GM19372 (cell line): Measurements from ENCODE around the gene BCAR3.

Source experiments
- ATAC-seq: cut with Tn5 transposase; IDR thresholded peaks from one replicate; pipeline ENCODE4 v1.9.1; 2021; ENCODE audit warnings: mild to moderate bottlenecking, low read depth, moderate library complexity; ENCODE audit not compliant: unreplicated experiment

The BCAR3 gene

DNA sequence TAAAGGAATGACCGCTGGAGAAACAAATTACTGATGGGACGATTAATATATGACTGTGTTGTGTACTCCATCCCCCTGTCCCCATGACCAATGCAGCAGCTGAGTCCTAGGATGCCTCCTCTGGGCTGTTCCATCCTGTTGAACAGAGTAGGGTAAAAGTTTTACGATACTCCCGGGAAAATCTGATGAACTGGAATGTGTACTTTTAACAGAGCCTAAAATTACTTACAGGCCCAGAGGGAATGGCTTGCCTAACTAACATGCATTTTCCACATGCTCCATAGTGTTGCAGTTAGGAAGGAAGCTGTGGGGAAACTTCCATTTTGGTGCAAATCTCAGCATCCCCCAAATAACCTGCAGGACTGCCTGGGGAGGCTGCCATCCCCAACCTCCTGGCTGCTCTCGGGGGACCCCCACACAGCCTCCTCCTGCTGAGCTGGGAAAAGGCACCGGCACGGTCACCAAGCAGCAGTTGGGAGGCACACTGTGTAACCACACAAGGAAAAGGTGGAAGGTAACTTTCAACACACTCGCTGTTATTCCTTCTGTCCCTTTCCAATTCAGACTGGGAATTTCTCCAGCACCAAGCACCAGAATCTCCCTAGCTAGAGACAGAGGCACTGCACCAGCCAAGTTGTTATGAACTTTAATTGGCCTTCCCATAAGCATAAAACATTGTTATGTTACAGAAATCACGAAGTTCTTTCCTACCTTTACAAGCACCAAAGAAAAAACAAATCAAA is 97.2 kb downstream of the BCAR3 start:
- no peak for ATAC-seq

- no peak for ATAC-seq
Measured at GRCh38 chr1:93581917-93582850, 99.5 kb downstream of the BCAR3 start.

- no peak for ATAC-seq
Measured at GRCh38 chr1:93579891-93580290, 101.7 kb downstream of the BCAR3 start.

GRCh38 chr1:93578911-93579825 is 102.5 kb downstream of the BCAR3 start:
- no peak for ATAC-seq

GRCh38 chr1:93578433-93578830 is 103.2 kb downstream of the BCAR3 start:
- no peak for ATAC-seq

DNA sequence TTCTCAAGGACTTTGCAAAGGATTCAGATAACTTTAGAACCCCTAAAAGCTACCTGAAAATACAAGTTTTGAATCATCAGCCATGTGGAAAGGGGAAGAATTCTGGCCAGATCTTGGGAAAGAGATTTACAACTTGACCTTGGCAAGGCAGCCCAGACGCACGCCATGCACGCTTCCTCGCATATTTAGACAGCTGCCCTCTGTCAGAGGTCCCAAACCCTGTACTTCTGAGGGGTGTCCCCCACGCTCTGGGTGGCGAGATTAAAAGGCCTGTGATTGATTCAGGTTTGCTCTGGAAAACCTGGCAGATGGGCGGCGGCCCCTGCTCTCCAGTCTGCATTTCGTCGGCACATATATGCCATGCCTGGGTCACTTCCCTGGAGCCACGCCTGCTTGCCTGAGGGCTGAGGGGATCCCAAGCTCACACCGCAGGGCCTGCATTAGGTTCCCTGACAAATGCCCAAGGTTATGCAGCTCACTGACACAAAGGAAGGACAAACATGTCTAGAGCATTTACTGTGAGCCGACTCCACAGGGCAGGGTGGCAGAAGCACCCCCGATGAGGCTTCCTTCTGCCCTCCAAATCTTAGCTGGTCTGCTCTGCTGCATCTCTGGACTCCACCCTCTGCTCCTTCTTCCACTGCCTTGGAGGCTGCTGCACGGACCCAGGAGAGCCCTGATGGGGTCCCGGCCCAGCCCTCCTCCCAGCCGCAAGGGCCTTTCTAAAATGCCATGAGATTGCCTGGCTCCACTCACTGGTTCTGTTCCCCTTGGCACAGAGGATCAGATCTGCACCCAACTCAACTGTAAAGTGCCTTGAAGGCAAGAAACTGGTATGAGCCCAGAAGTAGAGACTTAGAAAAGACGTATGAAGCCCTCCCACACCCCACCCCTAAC is 103.9 kb downstream of the BCAR3 start:
- ATAC-seq = no peak

- no peak for ATAC-seq
Measured at GRCh38 chr1:93576746-93577145, 104.9 kb downstream of the BCAR3 start.

DNA sequence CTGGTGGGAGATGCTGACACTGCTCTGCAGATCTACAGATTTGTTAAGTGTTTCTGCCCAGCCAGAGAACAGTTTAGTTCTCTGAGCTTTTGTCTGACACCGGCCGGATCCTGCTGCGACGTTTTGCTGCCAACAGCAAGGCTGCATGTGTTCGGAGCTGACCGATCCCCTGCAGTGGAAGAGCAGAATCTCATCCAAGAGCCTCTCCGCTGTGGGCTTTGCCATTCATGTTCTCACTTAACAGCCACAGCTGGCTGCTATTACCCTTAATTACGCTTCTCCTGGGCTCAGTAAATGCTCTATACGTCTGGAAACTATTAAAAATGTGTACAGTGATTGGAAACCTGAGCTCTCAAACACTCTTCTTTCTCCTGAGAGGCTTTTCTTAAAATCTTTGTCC is 105.3 kb downstream of the BCAR3 start:
- ATAC-seq = no peak

GRCh38 chr1:93575621-93576284 is 105.9 kb downstream of the BCAR3 start:
- no peak for ATAC-seq

DNA sequence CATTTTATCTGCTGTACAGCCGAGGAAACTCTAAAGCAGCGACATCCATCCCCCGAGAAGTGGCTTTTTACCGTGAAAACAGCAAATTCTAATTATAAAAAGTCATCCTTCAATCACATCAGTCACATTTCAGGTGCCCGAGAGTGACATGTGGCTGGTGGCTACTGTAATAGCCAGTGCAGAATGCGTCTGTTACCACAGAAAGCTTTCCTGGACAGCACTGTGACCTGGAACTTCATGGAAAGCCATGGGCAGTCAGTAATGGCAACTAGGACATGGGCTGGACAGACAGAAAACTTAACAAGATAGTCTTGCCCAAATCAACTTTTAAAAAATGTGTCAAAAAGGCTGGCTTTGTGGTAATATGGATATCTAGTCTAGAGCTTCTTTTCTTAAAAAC is 106.6 kb downstream of the BCAR3 start:
- no peak for ATAC-seq

- ATAC-seq = no peak
Measured at GRCh38 chr1:93574511-93574910, 107.1 kb downstream of the BCAR3 start.

- ATAC-seq = no peak
Measured at GRCh38 chr1:93573940-93574469, 107.6 kb downstream of the BCAR3 start.

DNA sequence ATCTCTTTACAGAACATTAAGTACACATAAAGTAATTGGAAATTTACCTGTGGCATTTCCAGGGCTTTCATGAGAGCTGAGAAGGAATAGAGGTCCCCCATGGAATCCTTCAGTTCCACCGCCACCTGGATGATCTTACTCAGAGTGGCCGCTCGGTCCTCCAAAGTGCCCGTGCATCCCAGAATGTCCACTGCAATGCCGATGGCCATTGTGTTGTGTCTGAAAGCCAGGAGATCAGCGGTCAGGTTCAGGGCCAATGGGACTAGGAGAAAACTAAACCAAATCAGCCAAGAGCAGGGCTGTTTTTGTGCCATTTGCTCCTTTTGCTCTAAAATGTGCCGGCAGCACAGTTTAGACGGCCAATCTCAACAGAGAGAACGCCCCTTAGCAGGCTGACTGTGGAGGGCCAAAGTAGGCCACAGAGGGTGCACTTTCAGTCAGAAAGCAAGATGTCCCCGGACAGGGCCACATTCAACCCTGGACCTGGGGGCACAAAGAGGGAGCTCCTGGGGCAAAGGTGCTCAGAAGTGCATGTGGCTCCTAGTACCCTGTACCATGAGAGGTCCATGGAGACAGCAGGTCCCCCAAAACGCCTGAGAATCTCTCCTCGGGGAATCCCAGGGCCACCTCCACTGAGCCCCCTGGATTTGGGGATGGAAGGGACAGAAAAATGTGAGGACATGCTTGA is 109.9 kb downstream of the BCAR3 start:
- ATAC-seq = no peak

- no peak for ATAC-seq
Measured at GRCh38 chr1:93569489-93569888, 112.1 kb downstream of the BCAR3 start.

- no peak for ATAC-seq
Measured at GRCh38 chr1:93567255-93567918, 114.2 kb downstream of the BCAR3 start.

DNA sequence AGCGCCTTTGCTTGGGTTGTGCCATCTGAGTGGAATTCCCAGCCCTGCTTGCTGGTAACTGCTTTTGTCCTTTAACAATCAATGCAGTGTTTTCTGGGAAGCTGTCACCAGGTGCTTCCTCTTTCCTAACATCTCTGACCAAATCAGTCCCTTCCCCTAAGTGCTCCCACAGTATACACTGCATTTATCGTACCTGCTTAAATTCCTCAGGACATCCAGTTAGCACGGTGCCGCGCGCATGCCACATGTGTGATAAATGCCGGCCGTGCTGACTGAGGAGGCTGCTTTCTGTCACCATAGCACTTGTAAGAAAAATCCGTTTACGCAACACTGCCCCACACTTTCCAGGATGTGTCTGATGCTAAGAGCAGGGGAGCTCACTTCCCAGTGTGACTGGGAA is 115.4 kb downstream of the BCAR3 start:
- no peak for ATAC-seq

- ATAC-seq = no peak
Measured at GRCh38 chr1:93565496-93566206, 116.0 kb downstream of the BCAR3 start.
